ENCODE data around the gene FOXD1.
"Not testable (repeated sequence)": the region's sequence is repeated elsewhere in the genome, so short reads cannot be mapped to it uniquely, and the experiment has no call there.

Gene FOXD1

GRCh38 chr5:73448463-73449136 is at the start of gene FOXD1:
FOXD1 (minus strand) TSS chr5:73448777; CDS start chr5:73448362, 415 bp downstream.
- DNase-seq = peak; percentile 74 to 85

DNA sequence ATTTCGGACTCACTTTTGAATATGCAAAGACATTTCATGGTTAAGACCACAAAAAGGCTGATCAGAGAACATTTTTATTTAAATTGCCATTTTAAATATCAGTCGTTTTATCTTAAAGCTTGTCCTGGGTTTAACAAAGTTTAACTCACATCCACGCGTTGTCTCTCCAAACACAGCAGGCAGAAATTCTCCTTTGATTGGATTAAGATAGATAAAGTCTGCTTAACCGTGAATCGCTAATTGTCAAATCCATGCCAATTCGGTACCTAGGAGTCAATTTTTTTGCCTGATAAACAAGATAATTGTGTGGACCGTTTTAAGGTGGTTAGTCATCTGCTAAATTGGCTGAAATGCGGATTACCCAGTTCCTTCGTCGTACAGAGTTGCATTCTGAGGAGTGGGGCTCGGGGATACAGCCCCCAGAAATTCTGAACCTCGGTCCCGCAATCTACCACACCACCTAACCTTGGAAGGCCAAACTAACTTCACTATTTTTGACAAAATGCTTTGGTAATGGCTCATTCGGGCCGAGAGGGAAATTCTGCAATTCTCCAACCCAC is 49.0 kb upstream of the FOXD1 start:
- peak in 1 of 2 experiments; percentile 12 for DNase-seq

GRCh38 chr5:73496984-73497457 is 48.4 kb upstream of the FOXD1 start:
- peak; percentile 54 to 76 for DNase-seq

- no peak for DNase-seq
Observed at GRCh38 chr5:73495772-73496335, 47.3 kb upstream of the FOXD1 start.

GRCh38 chr5:73494721-73495120 is 46.1 kb upstream of the FOXD1 start:
- no peak for DNase-seq

DNA sequence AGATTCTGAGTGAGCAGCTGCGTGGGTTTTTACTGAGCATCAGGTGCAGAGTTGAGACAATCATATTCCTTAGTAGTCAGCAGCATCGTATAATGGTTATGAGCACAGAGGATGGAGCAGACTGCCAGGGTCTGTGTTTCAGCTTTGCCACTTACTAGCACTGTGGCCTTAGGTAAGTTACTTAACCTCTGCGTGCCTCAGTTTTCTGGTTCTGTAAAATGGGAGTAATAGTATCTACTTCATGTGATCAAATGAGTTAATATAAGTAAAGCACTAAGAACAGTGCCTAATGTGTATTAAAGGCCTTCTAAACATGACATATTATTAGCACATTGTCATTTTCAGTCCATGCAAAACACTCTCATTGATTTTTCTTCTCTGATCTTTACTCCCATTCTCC is 44.8 kb upstream of the FOXD1 start:
- DNase-seq = no peak

GRCh38 chr5:73491155-73491554 is 42.6 kb upstream of the FOXD1 start:
- no peak for DNase-seq

DNA sequence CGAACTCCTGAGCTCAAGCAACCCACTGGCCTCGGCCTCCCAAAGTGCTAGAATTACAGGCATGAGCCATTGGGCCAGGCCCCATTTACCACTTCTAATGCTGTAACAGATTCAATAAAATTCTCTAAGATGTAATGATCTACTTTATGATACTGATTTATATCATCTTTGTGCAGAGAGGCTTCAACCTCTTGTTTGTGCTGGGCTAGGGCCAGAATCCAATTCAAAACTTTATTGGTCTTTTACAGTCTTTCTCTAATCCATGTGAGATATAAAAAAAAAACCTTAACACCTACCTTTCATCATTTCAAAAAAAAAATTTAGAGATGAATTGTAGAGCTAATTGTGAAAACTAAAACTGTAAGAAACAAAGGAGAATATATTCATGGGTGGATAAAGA is 41.5 kb upstream of the FOXD1 start:
- no peak for DNase-seq

DNA sequence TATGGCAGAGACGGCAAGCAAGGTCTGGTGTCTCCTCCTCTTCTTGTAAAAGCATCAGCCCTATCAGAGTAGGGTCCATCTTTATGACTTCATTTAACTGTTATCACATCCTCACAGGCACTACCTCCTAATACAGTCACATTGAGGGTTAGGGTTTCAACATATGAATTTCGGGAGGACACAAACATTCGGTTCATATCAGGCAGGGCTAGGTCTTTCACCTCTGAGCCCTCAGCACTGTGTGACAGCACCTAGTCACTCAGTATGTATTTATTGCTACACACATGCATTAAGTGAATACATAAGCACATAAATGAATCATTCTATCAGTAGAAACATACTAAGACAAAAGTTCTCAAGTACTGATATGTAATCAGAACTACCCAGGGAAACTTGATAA is 40.2 kb upstream of the FOXD1 start:
- DNase-seq = no peak

GRCh38 chr5:73487815-73488214 is 39.2 kb upstream of the FOXD1 start:
- no peak for DNase-seq

DNA sequence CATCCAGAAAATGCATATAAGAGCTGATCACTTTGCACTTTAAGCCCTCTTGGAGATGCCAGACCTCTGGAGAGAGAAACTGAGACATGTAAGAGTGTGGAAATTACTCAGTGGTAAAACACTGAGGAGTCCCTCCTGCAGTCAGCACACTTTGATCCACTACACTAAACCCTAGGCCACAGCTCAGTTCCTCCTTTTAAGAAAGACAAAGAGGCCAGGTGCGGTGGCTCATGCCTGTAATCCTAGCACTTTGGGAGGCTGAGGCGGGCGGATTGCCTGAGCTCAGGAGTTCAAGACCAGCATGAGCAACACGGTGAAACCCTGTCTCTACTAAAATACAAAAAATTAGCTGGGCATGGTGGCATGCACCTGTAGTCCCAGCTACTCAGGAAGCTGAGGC is 38.7 kb upstream of the FOXD1 start:
- not testable (repeated sequence) for DNase-seq

DNA sequence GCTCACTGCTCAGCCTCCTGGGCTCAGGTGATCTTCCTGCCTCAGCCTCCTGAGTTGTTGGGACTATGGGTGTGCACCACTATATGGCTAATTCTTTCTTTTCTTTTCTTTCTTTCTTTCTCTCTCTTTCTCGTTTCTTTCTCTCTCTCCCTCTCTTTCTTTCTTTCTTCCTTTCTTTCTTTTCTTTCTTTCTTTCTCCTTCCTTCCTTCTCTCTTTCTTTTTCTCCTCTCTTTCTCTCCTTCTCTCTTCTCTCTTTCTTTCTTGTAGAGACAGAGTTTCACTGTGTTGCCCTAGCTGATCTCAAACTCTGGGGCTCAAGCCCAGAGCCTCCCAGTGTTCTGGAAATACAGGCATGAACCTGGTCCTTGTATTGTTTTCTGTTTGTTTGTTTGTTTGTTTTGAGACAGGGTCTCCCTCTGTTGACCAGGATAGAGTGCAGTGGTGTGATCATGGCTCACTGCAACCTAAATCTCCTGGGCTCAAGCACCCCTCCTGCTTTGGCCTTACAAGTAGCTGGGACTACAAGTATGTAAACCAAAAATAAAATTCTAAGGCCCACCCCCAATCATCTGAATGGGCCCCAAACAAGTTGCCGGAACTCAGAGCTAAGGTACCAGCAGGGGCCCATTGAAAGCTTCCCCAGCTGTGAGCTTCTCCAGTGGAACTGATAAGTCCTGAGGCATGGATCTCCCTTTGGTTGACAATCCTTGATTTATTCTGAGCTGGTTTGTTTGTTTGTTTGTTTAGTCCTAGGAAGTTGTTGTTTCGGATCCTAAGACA is 37.7 kb upstream of the FOXD1 start:
- DNase-seq = no peak

- no peak for DNase-seq
Observed at GRCh38 chr5:73485715-73486114, 37.1 kb upstream of the FOXD1 start.

DNA sequence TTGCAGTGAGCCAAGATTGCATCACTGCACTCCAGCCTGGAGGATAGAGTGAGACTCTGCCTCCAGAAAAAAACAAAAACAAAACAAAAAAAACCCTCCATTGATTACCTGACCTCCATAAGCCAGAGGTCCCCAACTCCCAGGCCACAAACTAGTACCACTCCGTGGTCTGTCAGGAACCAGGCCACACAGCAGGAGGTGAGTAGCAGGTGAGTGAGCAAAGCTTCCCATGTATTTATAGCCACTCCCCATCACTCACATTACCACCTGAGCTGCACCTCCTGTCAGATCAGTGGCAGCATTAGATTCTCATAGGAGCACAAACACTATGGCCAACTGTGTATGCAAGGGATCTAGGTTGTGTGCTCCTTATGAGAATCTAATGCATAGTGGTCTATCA is 35.9 kb upstream of the FOXD1 start:
- no peak for DNase-seq

DNA sequence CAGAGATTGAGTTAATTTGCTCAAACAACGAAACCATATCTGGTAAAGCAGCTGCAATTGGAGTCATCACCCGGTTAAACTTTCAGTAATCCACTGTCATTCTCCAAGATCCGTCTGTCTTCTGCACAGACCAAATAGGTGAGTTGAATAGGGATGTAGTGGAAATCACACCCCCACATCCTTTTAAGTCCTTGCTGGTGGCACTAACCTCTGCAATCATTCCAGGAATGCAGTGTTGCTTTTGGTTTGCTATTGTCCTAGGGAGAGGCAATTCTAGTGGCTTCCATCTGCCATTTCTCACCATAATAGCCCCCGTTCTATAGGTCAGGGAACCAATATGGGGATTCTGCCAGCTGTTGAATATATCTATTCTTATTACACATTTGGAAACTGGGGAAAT is 35.1 kb upstream of the FOXD1 start:
- no peak for DNase-seq

DNA sequence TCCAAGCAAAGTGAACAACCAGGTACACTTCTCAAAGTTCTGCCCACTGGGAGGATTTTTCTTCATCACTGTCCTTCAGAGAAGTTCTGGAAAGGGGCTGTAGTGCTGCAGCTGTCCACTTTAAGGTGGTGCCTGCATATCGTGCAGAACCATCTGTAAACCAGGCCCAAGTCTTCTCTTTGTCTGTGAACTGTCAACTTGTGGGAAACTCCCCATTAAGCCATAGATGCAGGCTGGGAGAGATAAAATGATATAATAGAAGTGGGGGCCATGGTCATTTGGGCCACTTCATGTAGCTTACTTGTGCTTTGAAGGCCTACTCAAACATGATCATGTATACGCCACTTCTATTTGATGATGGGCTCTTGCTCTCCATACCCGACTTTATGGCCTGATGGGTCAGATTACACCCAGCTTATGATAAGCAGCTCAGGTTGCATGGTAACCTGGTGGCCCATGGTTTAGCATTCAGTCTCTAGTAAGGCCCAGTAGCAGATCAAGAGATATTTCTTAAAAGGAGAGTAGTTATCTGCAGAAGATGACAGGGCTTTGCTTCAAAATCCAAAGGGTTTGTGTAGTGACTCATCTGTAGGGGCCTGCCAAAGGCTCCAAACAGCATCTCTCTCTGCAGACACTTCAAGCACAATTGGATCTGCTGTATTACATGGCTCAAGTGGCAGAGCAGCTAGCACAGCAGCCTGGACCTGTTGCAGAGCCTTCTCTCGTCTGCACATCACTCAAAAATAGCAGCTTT is 34.0 kb upstream of the FOXD1 start:
- DNase-seq = no peak

- no peak for DNase-seq
Observed at GRCh38 chr5:73480500-73480899, 31.9 kb upstream of the FOXD1 start.

- DNase-seq = no peak
Observed at GRCh38 chr5:73472116-73472515, 23.5 kb upstream of the FOXD1 start.

DNA sequence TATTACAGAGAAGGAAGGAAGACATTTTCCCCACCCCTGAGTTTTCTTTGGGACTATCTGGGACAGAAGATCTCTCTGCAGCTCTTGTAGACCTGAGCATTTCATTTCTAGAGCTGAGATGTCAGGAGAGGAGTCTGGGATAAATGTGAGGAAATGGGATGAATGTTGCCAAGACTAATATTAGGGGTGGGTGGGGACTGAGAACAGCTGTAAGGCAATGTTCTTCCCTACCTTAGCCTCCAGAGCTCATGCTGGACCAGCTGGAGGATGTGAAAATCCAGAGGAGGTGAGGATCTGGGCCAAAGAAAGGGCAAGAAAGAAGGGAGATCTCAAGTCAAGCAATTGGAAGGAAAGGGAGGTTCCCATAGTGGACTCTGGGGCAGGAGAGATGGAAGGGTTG is 23.1 kb upstream of the FOXD1 start:
- no peak for DNase-seq

GRCh38 chr5:73469878-73470277 is 21.3 kb upstream of the FOXD1 start:
- DNase-seq = no peak

DNA sequence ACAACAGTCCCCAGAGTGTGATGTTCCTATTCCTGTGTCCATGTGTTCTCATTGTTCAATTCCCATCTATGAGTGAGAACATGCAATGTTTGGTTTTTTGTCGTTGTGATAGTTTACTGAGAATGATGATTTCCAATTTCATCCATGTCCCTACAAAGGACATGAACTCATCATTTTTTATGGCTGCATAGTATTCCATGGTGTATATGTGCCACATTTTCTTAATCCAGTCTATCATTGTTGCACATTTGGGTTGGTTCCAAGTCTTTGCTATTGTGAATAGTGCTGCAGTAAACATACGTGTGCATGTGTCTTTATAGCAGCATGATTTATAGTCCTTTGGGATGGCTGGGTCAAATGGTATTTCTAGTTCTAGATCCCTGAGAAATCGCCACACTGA is 20.1 kb upstream of the FOXD1 start:
- not testable (repeated sequence) for DNase-seq

DNA sequence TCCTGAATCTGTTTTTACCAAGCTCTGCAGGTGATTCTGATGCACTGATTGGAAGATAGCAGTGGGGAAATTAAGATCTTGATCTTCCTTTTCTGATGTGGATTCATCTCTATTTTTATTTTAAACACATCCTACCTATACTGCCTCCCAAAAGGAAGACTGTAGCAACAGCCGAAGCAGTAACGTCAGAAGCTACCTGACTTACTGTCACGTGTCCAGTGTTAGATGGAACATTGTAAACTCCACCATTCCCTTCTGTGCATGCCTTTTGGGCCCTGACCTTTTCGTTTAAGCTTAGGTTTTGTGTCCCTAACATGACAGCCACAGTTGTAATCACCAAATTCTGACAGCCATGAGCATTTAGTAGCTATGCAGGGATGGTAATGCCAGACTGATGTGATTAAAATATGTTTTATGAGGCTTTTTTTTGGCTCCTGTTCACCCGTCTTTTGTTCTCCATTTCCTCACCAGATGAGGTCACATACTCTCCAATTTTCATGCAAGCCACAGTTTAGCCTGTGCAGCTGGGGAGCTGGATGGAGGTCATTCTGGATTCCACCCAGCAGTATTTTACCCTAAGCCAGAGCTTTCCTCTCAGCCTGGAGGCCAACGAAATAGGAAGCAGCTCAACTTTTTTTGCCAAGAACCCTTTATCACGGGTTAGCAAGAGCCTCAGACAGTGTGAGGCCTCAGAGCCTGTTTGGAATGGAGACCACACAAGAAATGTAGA is 15.6 kb upstream of the FOXD1 start:
- peak in 1 of 2 experiments; percentile 2 for DNase-seq

Data from NCI-H2081 (cell line).